Activated CD8-positive, alpha-beta T cell treated with anti-CD3 and anti-CD28 coated beads for 36 hours (primary cell): Measurements from ENCODE around the gene OTOA. TPM values are rescaled to one million over a fixed set of nuclear protein-coding genes. Genes with fewer than 3 reads are reported as not detected.

ENCODE experiments used
- ATAC-seq: fragments of 200-7000 bp; cut with Tn5 transposase; one replicate; pipeline ENCODE4 v1.10.0; 2021; ENCODE audit warnings: mild to moderate bottlenecking, moderate library complexity
- CTCF ChIA-PET: fragments of 350-600 bp; sonication (Branson Sonifier 250); formaldehyde crosslinking; loops from one replicate; lab custom pipeline; 2021; ENCODE audit warnings: antibody characterized with exemption; lab: Charles Lee
- POLR2A ChIA-PET: fragments of 350-600 bp; sonication (Branson Sonifier 250); formaldehyde crosslinking; loops from one replicate; lab custom pipeline; 2021; ENCODE audit warnings: antibody characterized with exemption; lab: Charles Lee
- DNase-seq: peaks from one replicate; pipeline ENCODE4 v3.0.0-alpha.2; 2020
- H3K27ac Mint-ChIP-seq: one replicate; pipeline ENCODE4 v1.8.0; 2021; ENCODE audit warnings: mild to moderate bottlenecking, mixed read lengths
- H3K27me3 Mint-ChIP-seq: one replicate; pipeline ENCODE4 v1.8.0; 2021; ENCODE audit warnings: mixed read lengths
- H3K36me3 Mint-ChIP-seq: one replicate; pipeline ENCODE4 v1.8.0; 2021; ENCODE audit warnings: low read depth, mixed read lengths
- H3K4me1 Mint-ChIP-seq: one replicate; pipeline ENCODE4 v1.8.0; 2021; ENCODE audit warnings: low read depth, mixed read lengths
- H3K4me3 Mint-ChIP-seq: one replicate; pipeline ENCODE4 v1.8.0; 2021; ENCODE audit warnings: mild to moderate bottlenecking, moderate library complexity, mixed read lengths
- H3K9me3 Mint-ChIP-seq: one replicate; pipeline ENCODE4 v1.8.0; 2021; ENCODE audit warnings: mixed read lengths
- intact Hi-C: fragments of 100-400 bp; cut with micrococcal nuclease; formaldehyde crosslinking; loops from one replicate; pipeline ENCODE4 v1.10.0; 2022
- total RNA-seq, 2 experiments: library from RNA; stranded (reverse); gene quantifications; one replicate each; pipeline ENCODE4 v1.2.3, GENCODE V29; 2021
- TF ChIP-seq, protein P1 (sequence below): fragments of 200-600 bp; IDR thresholded peaks from one replicate; pipeline ENCODE4 v1.8.0; 2022; ENCODE audit warnings: antibody characterized with exemption, mild to moderate bottlenecking

The OTOA gene
- total RNA-seq, 2 experiments from 2014 or later = 0.09 TPM; not detected in 1

- CTCF ChIA-PET = interaction anchor here (5.5 kb wide), 1 partner anchor 51 kb away, joined by 133 read pairs; no protein-coding TSS in a partner anchor
- POLR2A ChIA-PET = interaction anchor here (1.2 kb wide), 1 partner anchor 10 kb away, joined by 3 read pairs; no protein-coding TSS in a partner anchor
- TF ChIP-seq, protein P1, sequence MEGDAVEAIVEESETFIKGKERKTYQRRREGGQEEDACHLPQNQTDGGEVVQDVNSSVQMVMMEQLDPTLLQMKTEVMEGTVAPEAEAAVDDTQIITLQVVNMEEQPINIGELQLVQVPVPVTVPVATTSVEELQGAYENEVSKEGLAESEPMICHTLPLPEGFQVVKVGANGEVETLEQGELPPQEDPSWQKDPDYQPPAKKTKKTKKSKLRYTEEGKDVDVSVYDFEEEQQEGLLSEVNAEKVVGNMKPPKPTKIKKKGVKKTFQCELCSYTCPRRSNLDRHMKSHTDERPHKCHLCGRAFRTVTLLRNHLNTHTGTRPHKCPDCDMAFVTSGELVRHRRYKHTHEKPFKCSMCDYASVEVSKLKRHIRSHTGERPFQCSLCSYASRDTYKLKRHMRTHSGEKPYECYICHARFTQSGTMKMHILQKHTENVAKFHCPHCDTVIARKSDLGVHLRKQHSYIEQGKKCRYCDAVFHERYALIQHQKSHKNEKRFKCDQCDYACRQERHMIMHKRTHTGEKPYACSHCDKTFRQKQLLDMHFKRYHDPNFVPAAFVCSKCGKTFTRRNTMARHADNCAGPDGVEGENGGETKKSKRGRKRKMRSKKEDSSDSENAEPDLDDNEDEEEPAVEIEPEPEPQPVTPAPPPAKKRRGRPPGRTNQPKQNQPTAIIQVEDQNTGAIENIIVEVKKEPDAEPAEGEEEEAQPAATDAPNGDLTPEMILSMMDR = no peak
- Mint-ChIP-seq H3K9me3 (no peaks in the 10 kb centered on the region), H3K27ac (no peak overlapping the region), H3K36me3 (peaks cover 19% of the 10 kb centered on the region), H3K27me3 (no peaks in the 10 kb centered on the region), H3K4me1 (peaks cover 45% of the 10 kb centered on the region), H3K4me3 (no peak overlapping the region)
- intact Hi-C loops = loop anchor here (5.0 kb wide), 1 partner anchor 52 kb away; no protein-coding TSS in a partner anchor
- ATAC-seq = no peak
- no peak for DNase-seq
Measured at GRCh38 chr16:21654881-21655280, 8.9 kb upstream of the OTOA start.

DNA sequence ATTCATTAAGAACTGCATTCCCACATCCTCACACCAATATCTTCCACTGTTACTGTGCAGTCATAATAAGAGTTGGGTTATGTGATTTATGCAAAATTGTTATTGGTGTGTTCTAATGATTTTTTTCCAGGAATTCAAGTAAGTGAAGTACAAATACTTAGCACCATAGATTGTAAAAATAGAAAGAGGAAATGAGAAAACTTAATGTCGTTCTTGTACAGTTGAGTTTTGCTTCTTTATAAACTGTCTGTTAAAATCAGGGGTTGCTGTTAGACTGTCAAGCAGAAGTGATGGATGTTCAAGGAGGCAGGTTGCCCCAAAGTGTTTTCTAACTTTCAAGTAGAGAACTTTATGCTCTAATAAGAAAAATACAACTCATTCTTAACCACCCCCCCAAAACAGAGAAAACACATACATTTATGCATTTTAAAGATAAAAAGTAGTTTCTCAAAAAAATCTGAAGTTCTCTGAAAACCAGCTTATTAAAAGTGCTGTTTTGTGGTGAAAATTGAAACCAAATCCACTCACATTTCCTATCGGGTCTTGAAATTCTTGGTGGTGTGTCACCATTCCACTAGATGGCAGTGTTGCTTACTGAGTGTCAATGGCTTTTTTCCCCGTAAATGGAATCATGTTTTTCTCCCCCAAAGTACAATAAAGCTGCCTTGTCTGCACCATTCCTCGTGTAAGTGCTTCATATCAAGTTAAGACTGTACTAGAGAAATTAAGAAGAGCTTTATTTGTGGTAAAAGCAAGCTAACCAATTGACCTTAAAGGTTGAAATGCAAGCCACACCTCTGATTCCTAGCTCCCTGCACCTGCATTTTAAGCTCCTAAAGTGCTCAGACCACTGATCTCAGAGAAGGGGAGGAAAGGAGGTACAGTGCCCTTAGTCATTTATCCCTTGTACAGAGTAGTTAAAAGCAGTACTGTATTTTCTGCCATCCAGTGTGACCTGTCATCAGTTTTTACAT, 6.7 kb upstream of the OTOA start:
- no peaks in the 10 kb centered on the region for H3K27me3 Mint-ChIP-seq
- H3K4me1 Mint-ChIP-seq = peaks cover 48% of the 10 kb centered on the region
- intact Hi-C loops = loop anchor here (5.0 kb wide), 1 partner anchor 50 kb away; no protein-coding TSS in a partner anchor
- no peak for ATAC-seq
- POLR2A ChIA-PET = interaction anchor here (0.6 to 1.1 kb wide), 3 partner anchors 11 to 52 kb away, joined by 3 to 4 read pairs (median 3); no protein-coding TSS in a partner anchor
- peak; percentile 43 for DNase-seq
- TF ChIP-seq, protein P1 = peak; percentile 94
- H3K4me3 Mint-ChIP-seq = no peak overlapping the region
- H3K36me3 Mint-ChIP-seq = peaks cover 19% of the 10 kb centered on the region
- CTCF ChIA-PET = interaction anchor here (0.6 to 5.5 kb wide), 46 partner anchors 9 to 531 kb away, joined by 3 to 133 read pairs (median 8); no protein-coding TSS in a partner anchor
- no peaks in the 10 kb centered on the region for H3K9me3 Mint-ChIP-seq
- peak overlapping the region; percentile 69 for H3K27ac Mint-ChIP-seq

- POLR2A ChIA-PET = no interaction called here
- ATAC-seq (no peak), DNase-seq (no peak)
- CTCF ChIA-PET = interaction anchor here (0.7 to 0.9 kb wide), 2 partner anchors 14 to 50 kb away, joined by 3 read pairs; no protein-coding TSS in a partner anchor
- Mint-ChIP-seq H3K4me3 (no peak overlapping the region), H3K36me3 (peaks cover 16% of the 10 kb centered on the region), H3K4me1 (peaks cover 45% of the 10 kb centered on the region), H3K9me3 (no peaks in the 10 kb centered on the region), H3K27ac (no peak overlapping the region), H3K27me3 (peaks cover 2% of the 10 kb centered on the region)
- TF ChIP-seq, protein P1 = no peak
- intact Hi-C loops = loop anchor here (5.0 kb wide), 1 partner anchor 48 kb away; no protein-coding TSS in a partner anchor
Measured at GRCh38 chr16:21659124-21659523, 4.6 kb upstream of the OTOA start.

- intact Hi-C loops = no loop called here
- H3K9me3 Mint-ChIP-seq = no peaks in the 10 kb centered on the region
- POLR2A ChIA-PET = interaction anchor here (0.7 to 1.0 kb wide), 2 partner anchors 19 to 42 kb away, joined by 3 read pairs; no protein-coding TSS in a partner anchor
- no peaks in the 10 kb centered on the region for H3K36me3 Mint-ChIP-seq
- TF ChIP-seq, protein P1 = no peak
- CTCF ChIA-PET = interaction anchor here (0.7 to 2.9 kb wide), 3 partner anchors 8 to 43 kb away, joined by 3 to 18 read pairs (median 11); no protein-coding TSS in a partner anchor
- H3K27me3 Mint-ChIP-seq = peaks cover 6% of the 10 kb centered on the region
- ATAC-seq (no peak), DNase-seq (no peak)
- peaks cover 15% of the 10 kb centered on the region for H3K4me1 Mint-ChIP-seq
- H3K27ac Mint-ChIP-seq = no peak overlapping the region
- no peak overlapping the region for H3K4me3 Mint-ChIP-seq
Measured at GRCh38 chr16:21664801-21665492, 1.2 kb downstream of the OTOA start.
